ENCODE measurements around the gene LSM10. TPM values are rescaled to one million over a fixed set of nuclear protein-coding genes. Genes with fewer than 3 reads are reported as not detected.

Gene LSM10
- total RNA-seq, 2 donors from 2014 or later: 36.8 to 72.7 TPM

- no peak overlapping the region for H3K4me3 ChIP-seq
- H3K27ac ChIP-seq: no peak overlapping the region
- no peaks in the 10 kb centered on the region for H3K36me3 ChIP-seq
- intact Hi-C loops (cut with DNase I): no loop called here
- TF ChIP-seq CTCF (IDR thresholded peaks at IDR 0.05) (no peak), POLR2A (IDR thresholded peaks at IDR 0.05) (no peak), POLR2AphosphoS5 (IDR thresholded peaks at IDR 0.05) (no peak)
- H3K9me3 ChIP-seq: no peaks in the 10 kb centered on the region
- H3K27me3 ChIP-seq (replicated peaks; ENCODE audit: insufficient read depth): no peaks in the 10 kb centered on the region
- WGBS: 97% methylated on average over 4 of the region's 4 CpGs
- no peak for DNase-seq (ENCODE audit: low spot score)
- H3K4me1 ChIP-seq (replicated peaks): peaks cover 19% of the 10 kb centered on the region
These were observed 15.0 kb downstream of the LSM10 start for GRCh38 chr1:36382669-36383068.

GRCh38 chr1:36382231-36382630 is 15.5 kb downstream of the LSM10 start:
- no peak for TF ChIP-seq POLR2AphosphoS5 (IDR thresholded peaks at IDR 0.05)
- TF ChIP-seq POLR2A (IDR thresholded peaks at IDR 0.05): no peak
- no peak for TF ChIP-seq CTCF (IDR thresholded peaks at IDR 0.05)
- no peak overlapping the region for H3K4me3 ChIP-seq
- no peaks in the 10 kb centered on the region for H3K9me3 ChIP-seq
- no peak overlapping the region for H3K27ac ChIP-seq
- 92% methylated on average over 9 of the region's 9 CpGs for WGBS
- DNase-seq (ENCODE audit: low spot score): no peak
- H3K27me3 ChIP-seq (replicated peaks; ENCODE audit: insufficient read depth): no peaks in the 10 kb centered on the region
- intact Hi-C loops (cut with DNase I): no loop called here
- H3K4me1 ChIP-seq (replicated peaks): peaks cover 16% of the 10 kb centered on the region
- H3K36me3 ChIP-seq: no peaks in the 10 kb centered on the region

GRCh38 chr1:36381405-36381804 is 16.3 kb downstream of the LSM10 start:
- intact Hi-C loops (cut with DNase I): no loop called here
- Histone ChIP-seq H3K27ac (no peak overlapping the region), H3K4me3 (no peak overlapping the region), H3K36me3 (no peaks in the 10 kb centered on the region), H3K4me1 (replicated peaks) (peaks cover 10% of the 10 kb centered on the region), H3K9me3 (no peaks in the 10 kb centered on the region), H3K27me3 (replicated peaks; ENCODE audit: insufficient read depth) (no peaks in the 10 kb centered on the region)
- DNase-seq (ENCODE audit: low spot score): no peak
- 91% methylated on average over 5 of the region's 5 CpGs for WGBS
- TF ChIP-seq POLR2A (IDR thresholded peaks at IDR 0.05): no peak
- TF ChIP-seq CTCF (IDR thresholded peaks at IDR 0.05): no peak
- TF ChIP-seq POLR2AphosphoS5 (IDR thresholded peaks at IDR 0.05): no peak

- no peaks in the 10 kb centered on the region for H3K36me3 ChIP-seq
- DNase-seq (ENCODE audit: low spot score): no peak
- intact Hi-C loops (cut with DNase I): no loop called here
- H3K27me3 ChIP-seq (replicated peaks; ENCODE audit: insufficient read depth): no peaks in the 10 kb centered on the region
- TF ChIP-seq CTCF (IDR thresholded peaks at IDR 0.05) (no peak), POLR2AphosphoS5 (IDR thresholded peaks at IDR 0.05) (no peak), POLR2A (IDR thresholded peaks at IDR 0.05) (no peak)
- peaks cover 12% of the 10 kb centered on the region for H3K4me1 ChIP-seq (replicated peaks)
- H3K9me3 ChIP-seq: no peaks in the 10 kb centered on the region
- H3K4me3 ChIP-seq: no peak overlapping the region
- WGBS: 89% methylated on average over 3 of the region's 3 CpGs
- no peak overlapping the region for H3K27ac ChIP-seq
These were observed 16.9 kb downstream of the LSM10 start for GRCh38 chr1:36380782-36381181.

GRCh38 chr1:36380143-36380619 is 17.5 kb downstream of the LSM10 start:
- intact Hi-C loops (cut with DNase I): no loop called here

More at GRCh38 chr1:36380143-36380619, 17.5 kb downstream of the LSM10 start:
- DNase-seq (ENCODE audit: low spot score): no peak
- H3K27ac ChIP-seq: no peak overlapping the region
- H3K9me3 ChIP-seq: no peaks in the 10 kb centered on the region
- WGBS: 65% methylated on average over 5 of the region's 5 CpGs
- H3K4me1 ChIP-seq (replicated peaks): peaks cover 12% of the 10 kb centered on the region
- no peaks in the 10 kb centered on the region for H3K27me3 ChIP-seq (replicated peaks; ENCODE audit: insufficient read depth)
- TF ChIP-seq POLR2A (IDR thresholded peaks at IDR 0.05) (no peak), CTCF (IDR thresholded peaks at IDR 0.05) (no peak), POLR2AphosphoS5 (IDR thresholded peaks at IDR 0.05) (no peak)
- H3K36me3 ChIP-seq: no peaks in the 10 kb centered on the region
- H3K4me3 ChIP-seq: no peak overlapping the region
